Uterus (tissue), 2 donors: ENCODE measurements around the gene EIF4ENIF1.
"Not testable (repeated sequence)": the region's sequence is repeated elsewhere in the genome, so short reads cannot be mapped to it uniquely, and the experiment has no call there.

ENCODE experiments used
- POLR2A ChIP-seq, 2 donors: fragments of 450-650 bp; IDR thresholded peaks; one replicate each; pipeline ENCODE4 v1.6.1; 2016; ENCODE audit warnings: antibody characterized with exemption in 2 of 2, mild to moderate bottlenecking in 1 of 2, moderate library complexity in 1 of 2
- TF ChIP-seq, protein P1 (sequence below), 4 experiments: fragments of 200-600 bp in 2 of 4; fragments of 450-650 bp in 2 of 4; sonication (generic) in 2 of 4; IDR thresholded peaks; one replicate each; pipeline ENCODE4 v1.5.1; 2016 to 2019; ENCODE audit warnings: antibody characterized with exemption in 4 of 4, mild to moderate bottlenecking in 2 of 4, moderate library complexity in 1 of 4

DNA sequence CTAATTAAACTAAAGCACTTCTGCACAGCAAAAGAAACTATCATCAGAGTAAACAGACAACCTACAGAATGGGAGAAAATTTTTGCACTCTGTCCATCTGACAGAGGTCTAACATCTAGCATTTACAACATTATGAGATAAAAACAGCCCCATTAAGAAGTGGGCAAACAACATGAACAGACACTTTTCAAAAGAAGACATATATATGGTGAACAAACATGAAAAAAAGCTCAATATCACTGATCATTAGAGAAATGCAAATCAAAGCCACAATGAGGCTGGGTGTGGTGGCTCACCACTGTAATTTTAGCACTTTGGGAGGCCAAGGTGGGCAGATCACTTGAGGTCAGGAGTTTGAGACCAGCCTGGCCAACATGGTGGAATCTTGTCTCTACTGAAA is 17.9 kb upstream of the EIF4ENIF1 start:
- TF ChIP-seq, protein P1, sequence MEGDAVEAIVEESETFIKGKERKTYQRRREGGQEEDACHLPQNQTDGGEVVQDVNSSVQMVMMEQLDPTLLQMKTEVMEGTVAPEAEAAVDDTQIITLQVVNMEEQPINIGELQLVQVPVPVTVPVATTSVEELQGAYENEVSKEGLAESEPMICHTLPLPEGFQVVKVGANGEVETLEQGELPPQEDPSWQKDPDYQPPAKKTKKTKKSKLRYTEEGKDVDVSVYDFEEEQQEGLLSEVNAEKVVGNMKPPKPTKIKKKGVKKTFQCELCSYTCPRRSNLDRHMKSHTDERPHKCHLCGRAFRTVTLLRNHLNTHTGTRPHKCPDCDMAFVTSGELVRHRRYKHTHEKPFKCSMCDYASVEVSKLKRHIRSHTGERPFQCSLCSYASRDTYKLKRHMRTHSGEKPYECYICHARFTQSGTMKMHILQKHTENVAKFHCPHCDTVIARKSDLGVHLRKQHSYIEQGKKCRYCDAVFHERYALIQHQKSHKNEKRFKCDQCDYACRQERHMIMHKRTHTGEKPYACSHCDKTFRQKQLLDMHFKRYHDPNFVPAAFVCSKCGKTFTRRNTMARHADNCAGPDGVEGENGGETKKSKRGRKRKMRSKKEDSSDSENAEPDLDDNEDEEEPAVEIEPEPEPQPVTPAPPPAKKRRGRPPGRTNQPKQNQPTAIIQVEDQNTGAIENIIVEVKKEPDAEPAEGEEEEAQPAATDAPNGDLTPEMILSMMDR (IDR thresholded peaks at IDR 0.05), result not testable (repeated sequence)
- not testable (repeated sequence) for TF ChIP-seq POLR2A (IDR thresholded peaks at IDR 0.05)
